IMR-90 (cell line): Measurements from ENCODE around the gene CORO7. TPM values are rescaled to one million over a fixed set of nuclear protein-coding genes. Genes with fewer than 3 reads are reported as not detected.

Source experiments
- ATAC-seq: fragments of 200-7000 bp; cut with Tn5 transposase; 2 replicates; pipeline ENCODE4 v1.9.1; 2020; ENCODE audit warnings: low read depth, mild to moderate bottlenecking, moderate library complexity
- BruUV-seq: library from RNA; stranded (reverse); fragments of 400-500 nt; replicated peaks from 2 replicates; lab custom pipeline; 2021; lab: Mats Ljungman, UMichigan
- CTCF ChIA-PET: fragments of 300-600 bp; formaldehyde crosslinking; extraction: SDS; loops from one replicate; lab custom pipeline; 2021; ENCODE audit warnings: antibody characterized with exemption; lab: Yijun Ruan, JAX
- POLR2A ChIA-PET: fragments of 300-600 bp; sonication (Branson Sonifier 250); formaldehyde crosslinking; loops from one replicate; lab custom pipeline; 2022; ENCODE audit warnings: antibody characterized with exemption; ENCODE audit not compliant: unreplicated experiment; lab: Charles Lee
- DNase-seq: peaks from one replicate; pipeline ENCODE4 v3.0.0; 2013
- H2AFZ ChIP-seq: replicated peaks from 2 replicates; pipeline ENCODE3; 2013; ENCODE audit warnings: low read length, mild to moderate bottlenecking; ENCODE audit not compliant: poor library complexity
- H2AK5ac ChIP-seq: 2 replicates; pipeline ENCODE4 v1.6.1; 2013; ENCODE audit warnings: low read depth, low read length, inconsistent platforms
- H2AK9ac ChIP-seq: replicated peaks from 2 replicates; pipeline ENCODE3; 2013; ENCODE audit warnings: mild to moderate bottlenecking, low read depth, low read length, moderate library complexity; ENCODE audit not compliant: poor library complexity
- H2BK120ac ChIP-seq: 2 replicates; pipeline ENCODE4 v1.6.1; 2013; ENCODE audit warnings: low read depth, low read length, inconsistent platforms
- H2BK15ac ChIP-seq: 3 replicates; pipeline ENCODE4 v1.6.1; 2013; ENCODE audit warnings: low read depth, low read length, inconsistent platforms
- H2BK20ac ChIP-seq: 2 replicates; pipeline ENCODE4 v1.6.1; 2013; ENCODE audit warnings: low read depth, mild to moderate bottlenecking, inconsistent platforms, low read length, moderate library complexity
- H2BK5ac ChIP-seq: 2 replicates; pipeline ENCODE4 v1.6.1; 2013; ENCODE audit warnings: mild to moderate bottlenecking, low read depth, low read length, inconsistent platforms; ENCODE audit not compliant: poor library complexity, severe bottlenecking
- H3K14ac ChIP-seq: replicated peaks from 2 replicates; pipeline ENCODE4 v1.6.1; 2013; ENCODE audit warnings: low read depth, low read length, inconsistent platforms
- H3K18ac ChIP-seq: 2 replicates; pipeline ENCODE4 v1.6.1; 2013; ENCODE audit warnings: low read depth, low read length, control low read depth
- H3K23ac ChIP-seq: 2 replicates; pipeline ENCODE4 v1.6.1; 2013; ENCODE audit warnings: low read depth, low read length, inconsistent platforms
- H3K27ac ChIP-seq: 2 replicates; pipeline ENCODE4 v1.5.1; 2013; ENCODE audit warnings: mild to moderate bottlenecking, control low read depth, low read length; ENCODE audit not compliant: insufficient read depth
- H3K27me3 ChIP-seq: 2 replicates; pipeline ENCODE4 v1.6.1; 2013; ENCODE audit warnings: low read length; ENCODE audit not compliant: control insufficient read depth, insufficient read depth
- H3K36me3 ChIP-seq: 2 replicates; pipeline ENCODE4 v1.6.1; 2013; ENCODE audit warnings: low read length, mixed read lengths; ENCODE audit not compliant: control insufficient read depth, insufficient read depth
- H3K4ac ChIP-seq: 2 replicates; pipeline ENCODE4 v1.6.1; 2013; ENCODE audit warnings: low read depth, low read length, inconsistent platforms
- H3K4me1 ChIP-seq: 2 replicates; pipeline ENCODE4 v1.6.1; 2013; ENCODE audit warnings: low read length, mixed read lengths; ENCODE audit not compliant: control insufficient read depth, insufficient read depth
- H3K4me2 ChIP-seq: 2 replicates; pipeline ENCODE4 v1.6.1; 2013; ENCODE audit warnings: low read depth, mild to moderate bottlenecking, control low read depth, low read length, moderate library complexity
- H3K4me3 ChIP-seq: 2 replicates; pipeline ENCODE4 v1.5.1; 2013; ENCODE audit warnings: low read depth, mild to moderate bottlenecking, control low read depth, low read length, moderate library complexity; ENCODE audit not compliant: insufficient read depth
- H3K56ac ChIP-seq: 2 replicates; pipeline ENCODE4 v1.6.1; 2013; ENCODE audit warnings: low read length, inconsistent platforms; ENCODE audit not compliant: insufficient read depth; ENCODE audit errors: extremely low read depth
- H3K79me1 ChIP-seq, 2 experiments: 2 replicates each; pipeline ENCODE4 v1.6.1; 2013; ENCODE audit warnings: low read length in 2 of 2, inconsistent platforms in 1 of 2, low read depth in 1 of 2
- H3K9ac ChIP-seq: 2 replicates; pipeline ENCODE4 v1.6.1; 2013; ENCODE audit warnings: low read depth, low read length, control low read depth
- H3K9me1 ChIP-seq: 2 replicates; pipeline ENCODE4 v1.6.1; 2013; ENCODE audit warnings: low read length, inconsistent platforms; ENCODE audit not compliant: insufficient read depth
- H3K9me3 ChIP-seq: 2 replicates; pipeline ENCODE4 v1.6.1; 2013; ENCODE audit warnings: low read length; ENCODE audit not compliant: control insufficient read depth, insufficient read depth
- H4K20me1 ChIP-seq: 2 replicates; pipeline ENCODE4 v1.6.1; 2013; ENCODE audit warnings: low read length, inconsistent platforms; ENCODE audit not compliant: insufficient read depth
- H4K5ac ChIP-seq: 2 replicates; pipeline ENCODE4 v1.6.1; 2013; ENCODE audit warnings: mild to moderate bottlenecking, low read depth, low read length, control low read depth
- H4K8ac ChIP-seq, 2 experiments: 2 replicates each; pipeline ENCODE4 v1.6.1; 2013; ENCODE audit warnings: low read depth in 2 of 2, low read length in 2 of 2, control low read depth in 1 of 2, inconsistent platforms in 1 of 2
- H4K91ac ChIP-seq: 2 replicates; pipeline ENCODE4 v1.6.1; 2013; ENCODE audit warnings: low read depth, low read length, inconsistent platforms; ENCODE audit not compliant: insufficient read depth
- BHLHE40 ChIP-seq: fragments of 150-350 bp; IDR thresholded peaks from 2 replicates; pipeline ENCODE4 v1.6.1; 2016; ENCODE audit warnings: mild to moderate bottlenecking, low read depth, low read length
- CEBPB ChIP-seq: IDR thresholded peaks from 2 replicates; pipeline ENCODE4 v1.6.1; 2012; ENCODE audit warnings: low read depth, low read length, improper control_type of control experiment
- CTCF ChIP-seq: conservative IDR thresholded peaks from 2 replicates; pipeline ENCODE4 v1.5.1; 2012; ENCODE audit warnings: mild to moderate bottlenecking, low read depth, low read length, improper control_type of control experiment
- FOS ChIP-seq: fragments of 150-350 bp; IDR thresholded peaks from 2 replicates; pipeline ENCODE4 v1.6.1; 2016; ENCODE audit warnings: low read depth, low read length
- MAZ ChIP-seq: IDR thresholded peaks from 2 replicates; pipeline ENCODE4 v1.6.1; 2012; ENCODE audit warnings: low read depth, mild to moderate bottlenecking, low read length, improper control_type of control experiment, moderate library complexity, borderline replicate concordance
- NFE2L2 ChIP-seq: fragments of 150-350 bp; IDR thresholded peaks from 2 replicates; pipeline ENCODE4 v1.6.1; 2016; ENCODE audit warnings: low read depth, mild to moderate bottlenecking, low read length
- RCOR1 ChIP-seq: IDR thresholded peaks from 2 replicates; pipeline ENCODE4 v1.6.1; 2012; ENCODE audit warnings: mild to moderate bottlenecking, low read length, improper control_type of control experiment; ENCODE audit not compliant: insufficient replicate concordance
- RFX5 ChIP-seq: IDR thresholded peaks from 2 replicates; pipeline ENCODE4 v1.8.0; 2012; ENCODE audit warnings: low read depth, mild to moderate bottlenecking, low read length, moderate library complexity
- WGBS, 2 experiments: methylation state at CpG; one replicate each; pipeline versions ENCODE4 v1.1.5 to v1.1.7; 2013; ENCODE audit warnings: missing lambda C conversion rate in 2 of 2; ENCODE audit not compliant: insufficient read length in 1 of 2; ENCODE audit errors: extremely low coverage in 2 of 2; 5-methylcytosine and 5-hydroxymethylcytosine counted together
- dilution Hi-C: fragments of 300-500 bp; cut with HindIII; formaldehyde crosslinking; loops from one replicate; pipeline ENCODE4 v1.14.3; 2018; ENCODE audit warnings: low sequenced_read_pairs; ENCODE audit not compliant: unreplicated experiment
- in situ Hi-C: fragments of 300-500 bp; cut with MboI; formaldehyde crosslinking; loops from 3 replicates; pipeline ENCODE4 v1.14.3; 2019; ENCODE audit warnings: low sequenced_read_pairs, inconsistent platforms, mixed read lengths
- intact Hi-C: fragments of 100-400 bp; cut with micrococcal nuclease; formaldehyde crosslinking; loops from 2 replicates; pipeline ENCODE4 v1.10.0; 2022
- polyA plus RNA-seq, 3 experiments: library from polyadenylated mRNA; depleted of rRNA; stranded (reverse); fragments of >200 nt; gene quantifications; 2 replicates each; pipeline ENCODE4 v1.2.3, GENCODE V29; 2012; ENCODE audit warnings: low replicate concordance in 1 of 3
- total RNA-seq: library from RNA; depleted of rRNA; stranded (reverse); fragments of >200 nt; gene quantifications from 2 replicates; pipeline ENCODE4 v1.2.3, GENCODE V29; 2012
- TF ChIP-seq, protein P1 (sequence below): fragments of 150-350 bp; IDR thresholded peaks from 2 replicates; pipeline ENCODE4 v1.6.1; 2016; ENCODE audit warnings: low read depth, mild to moderate bottlenecking, low read length, moderate library complexity, borderline replicate concordance
- TF ChIP-seq, protein P2 (sequence below): fragments of 150-350 bp; IDR thresholded peaks from 2 replicates; pipeline ENCODE4 v1.6.1; 2017; ENCODE audit warnings: mild to moderate bottlenecking, antibody characterized with exemption, low read length, low read depth

CORO7 gene
- total and polyA plus RNA-seq, 2 of the 4 experiments (the other 2 are of a cell fraction), result 6.3 to 26.7 TPM

DNA sequence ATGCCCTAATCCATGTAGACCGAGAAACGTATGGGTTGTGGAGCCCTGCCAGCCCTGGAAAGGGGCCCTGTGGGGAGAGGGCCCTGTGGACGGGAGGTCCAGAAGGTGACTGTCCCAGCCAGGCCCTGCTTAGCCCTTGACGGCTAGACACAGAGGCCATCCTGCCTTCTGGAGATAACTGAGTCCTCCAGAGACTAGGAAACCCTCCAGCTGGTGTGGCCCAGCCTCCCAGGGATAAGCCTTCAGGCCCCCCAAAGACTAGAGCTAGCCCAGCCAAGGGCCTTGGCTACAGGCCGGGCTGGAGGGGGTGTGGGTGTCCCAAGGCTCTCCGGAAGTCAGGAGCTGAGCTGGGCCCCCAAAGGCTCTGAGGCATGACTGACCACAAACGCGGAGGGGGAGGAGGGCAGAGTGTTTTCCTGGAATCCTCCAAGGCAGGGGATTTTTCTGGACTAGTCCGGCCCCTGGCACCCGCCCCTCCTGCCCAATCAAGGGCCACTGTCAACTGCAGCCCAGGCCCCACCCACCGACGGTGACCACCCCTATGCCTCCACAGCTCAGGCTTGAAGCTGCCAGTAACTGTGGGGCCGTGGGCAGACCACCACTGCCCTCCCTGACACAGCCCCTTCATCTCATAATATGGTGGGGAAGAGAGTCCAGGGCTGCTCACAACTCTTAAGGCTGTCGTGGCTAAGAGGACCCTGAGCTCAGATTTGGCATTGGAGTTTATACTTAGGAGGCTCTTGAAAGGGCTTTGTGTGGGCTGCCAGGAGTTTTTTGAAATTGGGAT lies 45.6 kb downstream of the CORO7 start:
- peaks cover 27% of the 10 kb centered on the region for H3K9me1 ChIP-seq
- peak overlapping the region; percentile 90 for H2AK5ac ChIP-seq
- peak overlapping the region; percentile 24 for H3K9ac ChIP-seq
- intact Hi-C loops (no loop called here), in situ Hi-C loops (no loop called here), dilution Hi-C loops (no loop called here)
- peak overlapping the region; percentile 90 for H2BK120ac ChIP-seq
- H2AFZ ChIP-seq, result peak overlapping the region; percentile 60
- H3K14ac ChIP-seq, result peak overlapping the region; percentile 69
- ATAC-seq (peak; percentile 25), DNase-seq (peak; percentile 93)
- peak overlapping the region; percentile 91 for H2BK5ac ChIP-seq
- H4K91ac ChIP-seq, result peak overlapping the region; percentile 95
- peak overlapping the region; percentile 76; the same call in 1 of the 2 replicates for H3K23ac ChIP-seq
- peak overlapping the region; percentile 81 for H3K18ac ChIP-seq
- WGBS, 2 experiments, result no CpG with 5 or more reads among the region's 14 CpGs
- H3K27me3 ChIP-seq, result no peaks in the 10 kb centered on the region
- H3K27ac ChIP-seq, result peak overlapping the region; percentile 88
- H3K4me1 ChIP-seq, result peaks cover 35% of the 10 kb centered on the region
- peak overlapping the region; percentile 64; the same call in 2 of the 3 replicates for H2BK15ac ChIP-seq
- ChIA-PET CTCF (interaction anchor here (0.6 to 1.5 kb wide), 2 partner anchors 39 to 91 kb away, joined by 3 read pairs; no protein-coding TSS in a partner anchor), POLR2A (interaction anchor here (1.1 kb wide), 1 partner anchor 61 kb away, joined by 3 read pairs; no protein-coding TSS in a partner anchor)
- peak overlapping the region; percentile 86 for H2BK20ac ChIP-seq
- peaks cover 1% of the 10 kb centered on the region; the same call in 1 of the 2 replicates for H3K36me3 ChIP-seq
- no peak overlapping the region for H3K4me3 ChIP-seq
- no peaks in the 10 kb centered on the region for H3K9me3 ChIP-seq
- peak overlapping the region; percentile 57 for H4K5ac ChIP-seq
- peak overlapping the region; percentile 96 for H2AK9ac ChIP-seq
- peaks cover 48% of the 10 kb centered on the region for H4K20me1 ChIP-seq
- peaks cover 4 to 57% of the 10 kb centered on the region in 2 experiments; a peak in 3 of 4 replicates for H3K79me1 ChIP-seq
- TF ChIP-seq CEBPB, result no peak
- TF ChIP-seq RFX5, result no peak
- TF ChIP-seq, protein P1, sequence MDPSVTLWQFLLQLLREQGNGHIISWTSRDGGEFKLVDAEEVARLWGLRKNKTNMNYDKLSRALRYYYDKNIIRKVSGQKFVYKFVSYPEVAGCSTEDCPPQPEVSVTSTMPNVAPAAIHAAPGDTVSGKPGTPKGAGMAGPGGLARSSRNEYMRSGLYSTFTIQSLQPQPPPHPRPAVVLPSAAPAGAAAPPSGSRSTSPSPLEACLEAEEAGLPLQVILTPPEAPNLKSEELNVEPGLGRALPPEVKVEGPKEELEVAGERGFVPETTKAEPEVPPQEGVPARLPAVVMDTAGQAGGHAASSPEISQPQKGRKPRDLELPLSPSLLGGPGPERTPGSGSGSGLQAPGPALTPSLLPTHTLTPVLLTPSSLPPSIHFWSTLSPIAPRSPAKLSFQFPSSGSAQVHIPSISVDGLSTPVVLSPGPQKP, result no peak
- TF ChIP-seq RCOR1, result no peak
- peak; percentile 11; the same call in 1 of the 2 replicates for TF ChIP-seq NFE2L2
- TF ChIP-seq, protein P2, sequence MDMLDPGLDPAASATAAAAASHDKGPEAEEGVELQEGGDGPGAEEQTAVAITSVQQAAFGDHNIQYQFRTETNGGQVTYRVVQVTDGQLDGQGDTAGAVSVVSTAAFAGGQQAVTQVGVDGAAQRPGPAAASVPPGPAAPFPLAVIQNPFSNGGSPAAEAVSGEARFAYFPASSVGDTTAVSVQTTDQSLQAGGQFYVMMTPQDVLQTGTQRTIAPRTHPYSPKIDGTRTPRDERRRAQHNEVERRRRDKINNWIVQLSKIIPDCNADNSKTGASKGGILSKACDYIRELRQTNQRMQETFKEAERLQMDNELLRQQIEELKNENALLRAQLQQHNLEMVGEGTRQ, result no peak
- peak; percentile 70; the same call in 1 of the 2 replicates for TF ChIP-seq BHLHE40
- TF ChIP-seq CTCF, result no peak
- TF ChIP-seq MAZ, result peak; percentile 93; the same call in 1 of the 2 replicates
- TF ChIP-seq FOS, result peak; percentile 29; the same call in 1 of the 2 replicates
- peak overlapping the region; percentile 66 for H3K4me2 ChIP-seq
- peak overlapping the region; percentile 95 for H3K4ac ChIP-seq
- H3K56ac ChIP-seq, result peak overlapping the region; percentile 53; the same call in 1 of the 2 replicates
- H4K8ac ChIP-seq, result peak overlapping the region; percentile 3 to 87; a peak in 2 of 4 replicates
- BruUV-seq, result no TSS peak
